ENCODE data around the gene LRRC42. TPM values are rescaled to one million over a fixed set of nuclear protein-coding genes. Genes with fewer than 3 reads are reported as not detected.

Gene LRRC42
- total RNA-seq, 1 donor from 2014 or later: 30.1 TPM

- H3K4me1 Mint-ChIP-seq (ENCODE audit: unreplicated experiment): peaks cover 14% of the 10 kb centered on the region
- no peak for DNase-seq (ENCODE audit: extremely low spot score, unreplicated experiment)
- H3K4me3 Mint-ChIP-seq (ENCODE audit: unreplicated experiment): no peak overlapping the region
Measured at GRCh38 chr1:53981220-53981619, 35.1 kb downstream of the LRRC42 start.

GRCh38 chr1:53982034-53982762 is 36.0 kb downstream of the LRRC42 start:
- peaks cover 14% of the 10 kb centered on the region for H3K4me1 Mint-ChIP-seq (ENCODE audit: unreplicated experiment)
- H3K9me3 Mint-ChIP-seq (ENCODE audit: unreplicated experiment): no peaks in the 10 kb centered on the region
- H3K36me3 Mint-ChIP-seq (ENCODE audit: unreplicated experiment): no peaks in the 10 kb centered on the region
- H3K4me3 Mint-ChIP-seq (ENCODE audit: unreplicated experiment): peak overlapping the region; percentile 70
- no peak for TF ChIP-seq CTCF (IDR thresholded peaks at IDR 0.05)
- no peaks in the 10 kb centered on the region for H3K27me3 Mint-ChIP-seq (ENCODE audit: unreplicated experiment)
- H3K27ac Mint-ChIP-seq (ENCODE audit: unreplicated experiment): peak overlapping the region; percentile 59
- no peak for DNase-seq (ENCODE audit: extremely low spot score, unreplicated experiment)

More at GRCh38 chr1:53981220-53981619, 35.1 kb downstream of the LRRC42 start:
- Mint-ChIP-seq H3K36me3 (ENCODE audit: unreplicated experiment) (no peaks in the 10 kb centered on the region), H3K27ac (ENCODE audit: unreplicated experiment) (no peak overlapping the region), H3K9me3 (ENCODE audit: unreplicated experiment) (no peaks in the 10 kb centered on the region), H3K27me3 (ENCODE audit: unreplicated experiment) (no peaks in the 10 kb centered on the region)
- TF ChIP-seq CTCF (IDR thresholded peaks at IDR 0.05): no peak

- H3K9me3 Mint-ChIP-seq (ENCODE audit: unreplicated experiment): no peaks in the 10 kb centered on the region
- peak overlapping the region; percentile 70 for H3K4me3 Mint-ChIP-seq (ENCODE audit: unreplicated experiment)
- peaks cover 14% of the 10 kb centered on the region for H3K4me1 Mint-ChIP-seq (ENCODE audit: unreplicated experiment)
Measured at GRCh38 chr1:53982763-53983104, 36.6 kb downstream of the LRRC42 start.

GRCh38 chr1:53984726-53985125 is 38.6 kb downstream of the LRRC42 start:
- no peak for TF ChIP-seq CTCF (IDR thresholded peaks at IDR 0.05)
- Mint-ChIP-seq H3K27me3 (ENCODE audit: unreplicated experiment) (peaks cover 8% of the 10 kb centered on the region), H3K9me3 (ENCODE audit: unreplicated experiment) (no peaks in the 10 kb centered on the region), H3K36me3 (ENCODE audit: unreplicated experiment) (no peaks in the 10 kb centered on the region), H3K27ac (ENCODE audit: unreplicated experiment) (no peak overlapping the region), H3K4me1 (ENCODE audit: unreplicated experiment) (peaks cover 14% of the 10 kb centered on the region), H3K4me3 (ENCODE audit: unreplicated experiment) (no peak overlapping the region)
- DNase-seq (ENCODE audit: extremely low spot score, unreplicated experiment): no peak

More at GRCh38 chr1:53982763-53983104, 36.6 kb downstream of the LRRC42 start:
- DNase-seq (ENCODE audit: extremely low spot score, unreplicated experiment): no peak
- no peaks in the 10 kb centered on the region for H3K27me3 Mint-ChIP-seq (ENCODE audit: unreplicated experiment)
- peak overlapping the region; percentile 59 for H3K27ac Mint-ChIP-seq (ENCODE audit: unreplicated experiment)
- no peak for TF ChIP-seq CTCF (IDR thresholded peaks at IDR 0.05)
- H3K36me3 Mint-ChIP-seq (ENCODE audit: unreplicated experiment): no peaks in the 10 kb centered on the region

- DNase-seq (ENCODE audit: extremely low spot score, unreplicated experiment): no peak
Measured at GRCh38 chr1:53986458-53986857, 40.3 kb downstream of the LRRC42 start.

More at GRCh38 chr1:53986458-53986857, 40.3 kb downstream of the LRRC42 start:
- H3K27me3 Mint-ChIP-seq (ENCODE audit: unreplicated experiment): peaks cover 8% of the 10 kb centered on the region
- no peaks in the 10 kb centered on the region for H3K9me3 Mint-ChIP-seq (ENCODE audit: unreplicated experiment)
- no peak overlapping the region for H3K27ac Mint-ChIP-seq (ENCODE audit: unreplicated experiment)
- no peaks in the 10 kb centered on the region for H3K36me3 Mint-ChIP-seq (ENCODE audit: unreplicated experiment)
- H3K4me3 Mint-ChIP-seq (ENCODE audit: unreplicated experiment): no peak overlapping the region
- H3K4me1 Mint-ChIP-seq (ENCODE audit: unreplicated experiment): peaks cover 14% of the 10 kb centered on the region
- no peak for TF ChIP-seq CTCF (IDR thresholded peaks at IDR 0.05)
